Mesenchymal stem cell (in vitro differentiated cells and primary cell): Measurements from ENCODE around the gene EFNA2.

ENCODE experiments used
- DNase-seq: peaks from one replicate; pipeline ENCODE4 v3.0.0-alpha.2; 2013
- H2AFZ ChIP-seq: one replicate; pipeline ENCODE4 v1.6.1; 2013; ENCODE audit warnings: low read depth, mild to moderate bottlenecking, control low read depth, inconsistent platforms, low read length, moderate library complexity
- H2AK5ac ChIP-seq: 2 replicates; pipeline ENCODE4 v1.6.1; 2013; ENCODE audit warnings: low read length, moderate library complexity, mild to moderate bottlenecking, inconsistent platforms; ENCODE audit not compliant: severe bottlenecking
- H2BK120ac ChIP-seq: one replicate; pipeline ENCODE4 v1.6.1; 2013; ENCODE audit warnings: low read depth, mild to moderate bottlenecking, inconsistent platforms, low read length, moderate library complexity
- H2BK12ac ChIP-seq, 2 experiments: one replicate each; pipeline ENCODE4 v1.6.1; 2013; ENCODE audit warnings: inconsistent platforms in 2 of 2, low read length in 2 of 2, mild to moderate bottlenecking in 2 of 2, moderate library complexity in 2 of 2, control low read depth in 1 of 2
- H2BK15ac ChIP-seq: one replicate; pipeline ENCODE4 v1.6.1; 2013; ENCODE audit warnings: mild to moderate bottlenecking, low read depth, inconsistent platforms; ENCODE audit not compliant: poor library complexity, severe bottlenecking
- H2BK5ac ChIP-seq: 2 replicates; pipeline ENCODE4 v1.6.1; 2013; ENCODE audit warnings: low read depth, mild to moderate bottlenecking, low read length, control low read depth, inconsistent platforms; ENCODE audit not compliant: poor library complexity, severe bottlenecking
- H3K14ac ChIP-seq, 2 experiments: one replicate each; pipeline ENCODE4 v1.6.1; 2013; ENCODE audit warnings: inconsistent platforms in 2 of 2, low read length in 2 of 2, control low read depth in 1 of 2, mild to moderate bottlenecking in 1 of 2, moderate library complexity in 1 of 2
- H3K18ac ChIP-seq, 2 experiments: one replicate each; pipeline ENCODE4 v1.6.1; 2013; ENCODE audit warnings: inconsistent platforms in 2 of 2, low read length in 2 of 2, control low read depth in 1 of 2, low read depth in 1 of 2, mild to moderate bottlenecking in 1 of 2
- H3K23ac ChIP-seq, 2 experiments: one replicate each; pipeline ENCODE4 v1.6.1; 2013; ENCODE audit warnings: inconsistent platforms in 2 of 2, low read length in 2 of 2, mild to moderate bottlenecking in 2 of 2, moderate library complexity in 2 of 2, control low read depth in 1 of 2
- H3K27ac ChIP-seq: 2 replicates; pipeline ENCODE4 v1.5.1; 2013; ENCODE audit warnings: mild to moderate bottlenecking, moderate library complexity, low read length, control low read depth, inconsistent platforms; ENCODE audit not compliant: poor library complexity, severe bottlenecking
- H3K27me3 ChIP-seq, 2 experiments: 2 replicates each; pipeline versions ENCODE4 v1.6.1 to v1.7.0; 2013; ENCODE audit warnings: low read length in 2 of 2, mild to moderate bottlenecking in 2 of 2, moderate library complexity in 2 of 2, control low read depth in 1 of 2, inconsistent platforms in 1 of 2; ENCODE audit not compliant: control insufficient read depth in 1 of 2, insufficient read depth in 1 of 2
- H3K36me3 ChIP-seq, 2 experiments: 2 replicates each; pipeline versions ENCODE4 v1.6.1 to v1.7.0; 2013; ENCODE audit warnings: low read length in 2 of 2, control low read depth in 1 of 2, inconsistent platforms in 1 of 2, low read depth in 1 of 2, mild to moderate bottlenecking in 1 of 2; ENCODE audit not compliant: insufficient read depth in 2 of 2, control insufficient read depth in 1 of 2
- H3K4ac ChIP-seq, 2 experiments: one replicate each; pipeline ENCODE4 v1.6.1; 2013; ENCODE audit warnings: inconsistent platforms in 2 of 2, low read length in 2 of 2, mild to moderate bottlenecking in 2 of 2, moderate library complexity in 2 of 2, control low read depth in 1 of 2, low read depth in 1 of 2
- H3K4me1 ChIP-seq: 2 replicates; pipeline ENCODE4 v1.6.1; 2013; ENCODE audit warnings: low read depth, low read length, control low read depth; ENCODE audit not compliant: control insufficient read depth, insufficient read depth
- H3K4me2 ChIP-seq: 2 replicates; pipeline ENCODE4 v1.6.1; 2013; ENCODE audit warnings: low read length, mild to moderate bottlenecking, inconsistent platforms; ENCODE audit not compliant: poor library complexity, severe bottlenecking
- H3K4me3 ChIP-seq, 2 experiments: 2 replicates each; pipeline versions ENCODE4 v1.5.1 to v1.7.0; 2013; ENCODE audit warnings: low read length in 2 of 2, mild to moderate bottlenecking in 2 of 2, control low read depth in 1 of 2, low read depth in 1 of 2; ENCODE audit not compliant: insufficient read depth in 1 of 2
- H3K79me1 ChIP-seq: replicated peaks from 2 replicates; pipeline ENCODE4 v1.6.1; 2013; ENCODE audit warnings: mild to moderate bottlenecking, control low read depth, low read length, inconsistent platforms; ENCODE audit not compliant: poor library complexity, severe bottlenecking
- H3K9ac ChIP-seq: 2 replicates; pipeline ENCODE4 v1.7.0; 2013; ENCODE audit warnings: mild to moderate bottlenecking, low read length, moderate library complexity
- H3K9me3 ChIP-seq: 2 replicates; pipeline ENCODE4 v1.7.0; 2013; ENCODE audit warnings: mild to moderate bottlenecking, low read length; ENCODE audit not compliant: control insufficient read depth
- H4K8ac ChIP-seq: one replicate; pipeline ENCODE4 v1.6.1; 2013; ENCODE audit warnings: inconsistent platforms, mild to moderate bottlenecking, low read length, moderate library complexity
- H4K91ac ChIP-seq: one replicate; pipeline ENCODE4 v1.6.1; 2013; ENCODE audit warnings: mild to moderate bottlenecking, low read length, inconsistent platforms
- WGBS: methylation state at CpG from one replicate; pipeline ENCODE4 v1.1.7; 2013; ENCODE audit warnings: mixed read lengths; 5-methylcytosine and 5-hydroxymethylcytosine counted together

Gene EFNA2

GRCh38 chr19:1252221-1252820 is 33.4 kb upstream of the EFNA2 start:
- 0% methylated on average over 21 of the region's 30 CpGs for WGBS
- Histone ChIP-seq H3K4me1 (peaks cover 45% of the 10 kb centered on the region), H3K4me2 (peak overlapping the region; percentile 85), H3K9ac (peak overlapping the region; percentile 96), H3K79me1 (peaks cover 6% of the 10 kb centered on the region), H4K91ac (peak overlapping the region; percentile 100), H3K23ac (peak overlapping the region in 1 of 2 experiments; percentile 47), H3K4me3 (peak overlapping the region; percentile 84 to 92), H2BK15ac (peak overlapping the region; percentile 99), H2BK120ac (peak overlapping the region; percentile 99), H4K8ac (peak overlapping the region; percentile 98), H2BK5ac (peak overlapping the region; percentile 97), H3K27me3 (no peaks in the 10 kb centered on the region), H2BK12ac (peak overlapping the region in 1 of 2 experiments; percentile 73), H3K18ac (peak overlapping the region; percentile 98 to 99), H3K9me3 (no peaks in the 10 kb centered on the region), H3K14ac (peak overlapping the region; percentile 89 to 92), H2AFZ (no peak overlapping the region), H3K27ac (peak overlapping the region; percentile 99), H3K4ac (peak overlapping the region; percentile 85 to 99), H3K36me3 (peaks cover 39 to 71% of the 10 kb centered on the region in 2 experiments), H2AK5ac (peak overlapping the region; percentile 94)
- DNase-seq, result peak; percentile 88

GRCh38 chr19:1252821-1253513 is 32.7 kb upstream of the EFNA2 start:
- peak overlapping the region; percentile 99 for H3K27ac ChIP-seq
- H3K4me3 ChIP-seq, result peak overlapping the region; percentile 84 to 92
- H3K79me1 ChIP-seq, result no peaks in the 10 kb centered on the region
- peak overlapping the region; percentile 99 for H2BK120ac ChIP-seq
- peak overlapping the region; percentile 96 for H3K9ac ChIP-seq
- H3K4me2 ChIP-seq, result peak overlapping the region; percentile 85
- DNase-seq, result peak; percentile 98
- H4K91ac ChIP-seq, result peak overlapping the region; percentile 100
- peak overlapping the region; percentile 98 for H4K8ac ChIP-seq
- H3K18ac ChIP-seq, result peak overlapping the region; percentile 98 to 99
- peaks cover 45% of the 10 kb centered on the region for H3K4me1 ChIP-seq
- H2BK15ac ChIP-seq, result peak overlapping the region; percentile 99
- H2BK12ac ChIP-seq, result peak overlapping the region; percentile 38 to 66
- H3K14ac ChIP-seq, result peak overlapping the region; percentile 89 to 92
- 0% methylated on average over 15 of the region's 26 CpGs for WGBS
- no peak overlapping the region for H2AFZ ChIP-seq
- peak overlapping the region; percentile 85 to 99 for H3K4ac ChIP-seq
- H3K23ac ChIP-seq, result no peak overlapping the region
- H2BK5ac ChIP-seq, result peak overlapping the region; percentile 98
- peaks cover 45 to 77% of the 10 kb centered on the region in 2 experiments for H3K36me3 ChIP-seq
- no peaks in the 10 kb centered on the region for H3K27me3 ChIP-seq
- H2AK5ac ChIP-seq, result peak overlapping the region; percentile 86
- no peaks in the 10 kb centered on the region for H3K9me3 ChIP-seq

- H4K91ac ChIP-seq, result peak overlapping the region; percentile 100
- DNase-seq, result no peak
- peak overlapping the region; percentile 91 for H4K8ac ChIP-seq
- H3K23ac ChIP-seq, result no peak overlapping the region
- no peaks in the 10 kb centered on the region for H3K27me3 ChIP-seq
- no peaks in the 10 kb centered on the region for H3K9me3 ChIP-seq
- H3K4me3 ChIP-seq, result peak overlapping the region; percentile 48 to 73
- peak overlapping the region; percentile 96 for H3K9ac ChIP-seq
- H2AK5ac ChIP-seq, result peak overlapping the region; percentile 86
- H3K79me1 ChIP-seq, result no peaks in the 10 kb centered on the region
- peak overlapping the region; percentile 98 for H2BK5ac ChIP-seq
- H3K27ac ChIP-seq, result peak overlapping the region; percentile 99
- peak overlapping the region; percentile 93 for H2BK15ac ChIP-seq
- 58% methylated on average over 20 of the region's 23 CpGs for WGBS
- H2BK12ac ChIP-seq, result peak overlapping the region; percentile 38 to 68
- H3K36me3 ChIP-seq, result peaks cover 51 to 83% of the 10 kb centered on the region in 2 experiments
- peak overlapping the region; percentile 85 for H3K4ac ChIP-seq
- H2BK120ac ChIP-seq, result peak overlapping the region; percentile 99
- H3K14ac ChIP-seq, result no peak overlapping the region
- peaks cover 46% of the 10 kb centered on the region for H3K4me1 ChIP-seq
- H3K4me2 ChIP-seq, result peak overlapping the region; percentile 75
- H2AFZ ChIP-seq, result no peak overlapping the region
- peak overlapping the region; percentile 65 to 96 for H3K18ac ChIP-seq
Measured at GRCh38 chr19:1253514-1254080, 32.1 kb upstream of the EFNA2 start.

GRCh38 chr19:1254081-1254527 is 31.6 kb upstream of the EFNA2 start:
- peak overlapping the region; percentile 98 for H2BK5ac ChIP-seq
- no peaks in the 10 kb centered on the region for H3K27me3 ChIP-seq
- peak overlapping the region; percentile 20 for H3K4me2 ChIP-seq
- H2BK12ac ChIP-seq, result peak overlapping the region; percentile 38 to 68
- H3K9ac ChIP-seq, result peak overlapping the region; percentile 96
- no peak for DNase-seq
- peak overlapping the region in 1 of 2 experiments; percentile 60 for H3K23ac ChIP-seq
- peak overlapping the region in 1 of 2 experiments; percentile 73 for H3K4me3 ChIP-seq
- H2AK5ac ChIP-seq, result peak overlapping the region; percentile 62
- peak overlapping the region; percentile 21 for H4K8ac ChIP-seq
- H3K79me1 ChIP-seq, result no peaks in the 10 kb centered on the region
- H3K4me1 ChIP-seq, result peaks cover 50% of the 10 kb centered on the region
- H4K91ac ChIP-seq, result peak overlapping the region; percentile 86
- peak overlapping the region in 1 of 2 experiments; percentile 85 for H3K4ac ChIP-seq
- no peak overlapping the region for H2AFZ ChIP-seq
- H2BK15ac ChIP-seq, result peak overlapping the region; percentile 92
- 85% methylated on average over 35 of the region's 37 CpGs for WGBS
- H3K14ac ChIP-seq, result peak overlapping the region in 1 of 2 experiments; percentile 56
- H3K27ac ChIP-seq, result peak overlapping the region; percentile 13
- H3K9me3 ChIP-seq, result no peaks in the 10 kb centered on the region
- H3K18ac ChIP-seq, result peak overlapping the region; percentile 65 to 86
- H3K36me3 ChIP-seq, result peaks cover 51 to 86% of the 10 kb centered on the region in 2 experiments
- peak overlapping the region; percentile 95 for H2BK120ac ChIP-seq
